Ovary (tissue), 3 donors: ENCODE data around the gene TC2N.

Experiments
- POLR2A ChIP-seq: fragments of 450-650 bp; IDR thresholded peaks from one replicate; pipeline ENCODE4 v1.6.1; 2017; ENCODE audit warnings: antibody characterized with exemption, mild to moderate bottlenecking, moderate library complexity
- TF ChIP-seq, protein P1 (sequence below), 3 donors: fragments of 450-650 bp in 2 of 3; fragments of 200-600 bp in 1 of 3; IDR thresholded peaks; one replicate each; pipeline versions ENCODE4 v1.5.1 to v1.8.0; 2016 to 2022; ENCODE audit warnings: antibody characterized with exemption in 3 of 3, mild to moderate bottlenecking in 1 of 3
- donor health status: DM: no; HTN: no; CAD: no.

DNA sequence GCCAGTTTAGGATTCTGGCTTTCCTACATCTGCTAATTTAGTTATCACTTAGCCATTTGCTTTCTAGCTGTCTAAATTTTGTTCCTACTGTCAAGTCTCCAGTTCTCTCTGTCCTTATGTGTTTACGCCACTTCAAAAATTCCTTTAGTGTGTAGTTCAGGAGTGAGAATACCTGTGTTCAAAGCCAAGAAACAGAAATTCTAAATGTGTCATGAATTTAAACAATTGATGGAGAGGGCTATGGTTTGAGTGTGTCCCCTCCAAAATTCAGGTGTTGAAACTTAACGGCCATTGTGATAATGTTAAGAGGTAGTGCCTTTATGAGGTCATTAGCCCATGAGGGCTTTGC, 124.1 kb downstream of the TC2N start:
- TF ChIP-seq, protein P1, sequence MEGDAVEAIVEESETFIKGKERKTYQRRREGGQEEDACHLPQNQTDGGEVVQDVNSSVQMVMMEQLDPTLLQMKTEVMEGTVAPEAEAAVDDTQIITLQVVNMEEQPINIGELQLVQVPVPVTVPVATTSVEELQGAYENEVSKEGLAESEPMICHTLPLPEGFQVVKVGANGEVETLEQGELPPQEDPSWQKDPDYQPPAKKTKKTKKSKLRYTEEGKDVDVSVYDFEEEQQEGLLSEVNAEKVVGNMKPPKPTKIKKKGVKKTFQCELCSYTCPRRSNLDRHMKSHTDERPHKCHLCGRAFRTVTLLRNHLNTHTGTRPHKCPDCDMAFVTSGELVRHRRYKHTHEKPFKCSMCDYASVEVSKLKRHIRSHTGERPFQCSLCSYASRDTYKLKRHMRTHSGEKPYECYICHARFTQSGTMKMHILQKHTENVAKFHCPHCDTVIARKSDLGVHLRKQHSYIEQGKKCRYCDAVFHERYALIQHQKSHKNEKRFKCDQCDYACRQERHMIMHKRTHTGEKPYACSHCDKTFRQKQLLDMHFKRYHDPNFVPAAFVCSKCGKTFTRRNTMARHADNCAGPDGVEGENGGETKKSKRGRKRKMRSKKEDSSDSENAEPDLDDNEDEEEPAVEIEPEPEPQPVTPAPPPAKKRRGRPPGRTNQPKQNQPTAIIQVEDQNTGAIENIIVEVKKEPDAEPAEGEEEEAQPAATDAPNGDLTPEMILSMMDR (IDR thresholded peaks at IDR 0.05): no peak
- TF ChIP-seq POLR2A: no peak
